Measurements from ENCODE around the gene VPS35.
"Not testable (repeated sequence)": the region's sequence is repeated elsewhere in the genome, so short reads cannot be mapped to it uniquely, and the experiment has no call there.

The VPS35 gene

GRCh38 chr16:46658925-46659324 lies 30.1 kb downstream of the VPS35 start:
- no peak for DNase-seq (ENCODE audit: low spot score)

DNA sequence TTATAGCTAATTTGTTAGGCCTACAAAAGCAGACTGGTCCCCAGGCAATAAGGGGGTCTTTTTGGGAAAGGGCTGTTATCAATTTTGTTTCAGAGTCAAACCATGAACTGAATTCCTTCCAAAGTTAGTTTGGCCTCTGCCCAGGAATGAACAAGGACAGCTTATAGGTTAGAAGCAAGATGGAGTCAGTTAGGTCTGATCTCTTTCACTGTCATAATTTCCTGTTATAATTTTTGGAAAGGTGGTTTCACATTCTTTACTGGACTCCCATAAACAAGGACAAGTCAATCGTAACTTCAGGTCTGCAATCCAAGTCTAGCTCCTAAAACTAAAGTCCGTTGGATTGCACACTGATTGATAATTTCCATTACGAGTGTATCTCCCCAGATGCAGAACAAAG lies 37.7 kb downstream of the VPS35 start:
- DNase-seq (ENCODE audit: low spot score): no peak

GRCh38 chr16:46650254-46650623 lies 38.7 kb downstream of the VPS35 start:
- peak; percentile 46 for DNase-seq (ENCODE audit: low spot score)

DNA sequence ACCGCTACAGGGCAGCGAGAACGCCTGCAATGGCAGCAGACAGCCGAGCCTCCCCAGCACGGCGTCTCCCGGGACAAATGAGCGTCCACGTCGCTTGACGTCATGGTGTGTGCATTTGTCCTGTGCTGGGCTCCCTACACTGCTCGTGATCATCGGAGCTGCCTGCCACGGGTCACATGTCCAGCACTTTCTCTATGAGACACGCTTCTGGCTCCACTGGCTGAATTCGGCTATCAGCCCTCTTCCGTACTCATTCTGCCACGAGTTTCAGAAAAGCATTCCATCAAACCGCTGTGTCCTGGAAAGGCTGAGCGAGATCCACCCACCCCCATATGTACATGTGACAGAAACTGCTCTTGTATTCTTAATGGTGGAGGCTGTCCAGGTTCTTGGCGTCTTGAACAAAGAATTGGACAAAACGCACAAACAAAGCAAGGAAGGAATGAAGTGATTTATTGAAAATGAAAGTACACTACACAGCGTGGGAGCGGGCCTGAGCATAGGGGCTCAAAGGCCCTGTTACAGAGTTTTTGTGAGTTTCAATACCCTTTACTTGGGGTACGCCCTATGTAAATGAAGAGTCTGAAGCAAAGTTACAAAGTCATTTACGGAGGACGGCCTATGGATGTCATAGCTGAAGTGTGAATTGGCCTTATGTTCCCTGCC lies 39.3 kb downstream of the VPS35 start:
- DNase-seq (ENCODE audit: low spot score): no peak

- DNase-seq (ENCODE audit: low spot score): no peak
Measured at GRCh38 chr16:46648656-46649055, 40.3 kb downstream of the VPS35 start.

DNA sequence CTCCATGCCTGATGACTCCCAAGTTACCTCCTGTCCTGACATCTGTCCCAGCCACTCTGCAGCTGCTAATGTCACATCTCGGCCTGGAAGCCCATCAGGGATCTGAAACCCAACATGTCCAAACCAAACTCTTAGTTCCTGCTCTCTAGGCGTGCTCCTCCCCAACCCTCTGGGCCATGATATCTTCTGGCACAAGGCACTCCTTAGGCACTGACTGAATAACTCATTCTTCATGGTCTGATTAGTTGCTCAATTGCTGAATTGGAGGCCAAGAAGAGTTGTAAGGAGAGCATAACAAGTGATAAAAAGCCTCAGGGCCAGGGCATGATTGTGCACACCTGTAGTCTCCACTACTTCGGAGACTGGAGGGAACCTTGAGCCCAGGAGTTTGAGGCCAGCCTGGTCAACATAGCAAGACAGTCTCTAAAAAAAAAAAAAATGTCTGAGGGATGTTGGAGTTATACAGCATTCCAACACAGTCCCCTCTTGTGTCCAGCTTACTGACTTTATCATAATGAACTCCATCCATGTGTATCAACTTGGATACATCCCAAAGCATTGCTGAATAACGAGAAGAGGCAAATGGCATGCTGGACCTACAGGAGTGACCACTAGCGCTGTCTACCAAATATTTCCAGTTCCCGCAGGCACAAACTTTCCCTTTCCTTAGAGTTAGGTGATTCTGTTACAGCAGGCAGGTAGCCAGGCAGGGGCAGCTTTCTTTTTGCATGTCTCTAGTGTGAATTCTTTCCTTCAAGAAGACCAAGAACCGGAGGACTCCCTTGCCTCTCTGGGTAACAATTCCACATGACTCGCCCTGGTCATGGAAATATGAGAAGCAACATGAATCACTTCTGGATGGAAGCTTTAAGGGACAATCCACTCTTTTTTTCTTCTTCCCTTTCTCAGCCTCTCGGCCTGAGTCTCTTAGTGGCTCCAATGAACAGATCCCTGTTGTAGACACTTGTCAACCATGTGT lies 49.7 kb downstream of the VPS35 start:
- peak; percentile 52 for DNase-seq (ENCODE audit: low spot score)

DNA sequence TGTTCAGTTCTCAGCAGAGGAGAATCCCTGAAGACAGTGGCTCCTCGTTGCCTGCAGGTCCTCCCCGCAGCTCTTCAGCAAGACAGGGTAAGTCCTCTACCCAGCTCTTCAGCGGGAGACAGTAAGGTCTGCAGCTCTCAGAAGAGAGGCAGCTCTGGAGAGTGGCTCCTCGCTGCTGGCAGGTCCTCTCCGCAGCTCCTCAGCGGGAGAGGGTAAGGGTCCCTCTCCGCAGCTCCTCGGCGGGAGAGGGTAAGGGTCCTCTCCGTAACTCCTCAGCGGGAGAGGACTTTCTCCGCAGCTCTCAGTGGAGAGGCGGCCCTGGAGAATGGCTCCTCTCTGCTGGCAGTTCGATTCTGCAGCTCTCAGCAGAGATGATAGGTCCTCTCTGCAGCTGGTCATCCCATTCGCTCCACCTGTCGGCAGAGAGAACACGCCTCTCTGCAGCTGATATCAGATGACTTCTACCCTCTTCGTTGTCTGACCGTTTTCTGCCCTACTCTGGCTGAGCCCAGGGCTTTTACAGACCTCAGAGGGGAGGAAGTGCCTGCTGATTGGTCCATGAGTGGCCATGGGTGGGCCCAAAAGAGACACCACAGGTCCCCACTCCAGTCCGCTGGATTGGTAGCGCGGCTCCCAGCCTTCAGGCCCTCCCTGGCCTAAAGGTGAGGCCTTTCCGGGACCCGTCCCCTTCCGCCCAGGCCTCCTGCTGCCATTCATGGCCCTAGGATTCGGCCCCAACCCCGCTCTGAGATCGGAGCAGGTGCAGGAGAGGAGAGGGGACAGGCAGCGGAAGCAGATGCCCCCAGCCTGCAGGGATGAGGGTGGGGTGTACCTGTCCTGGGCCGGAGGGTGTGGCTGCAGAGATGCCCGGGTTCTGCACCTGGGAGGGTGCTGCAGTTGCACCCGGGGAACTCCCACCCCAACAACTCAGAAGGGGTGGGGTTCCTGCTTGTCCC lies 55.9 kb downstream of the VPS35 start:
- no peak for DNase-seq (ENCODE audit: low spot score)

DNA sequence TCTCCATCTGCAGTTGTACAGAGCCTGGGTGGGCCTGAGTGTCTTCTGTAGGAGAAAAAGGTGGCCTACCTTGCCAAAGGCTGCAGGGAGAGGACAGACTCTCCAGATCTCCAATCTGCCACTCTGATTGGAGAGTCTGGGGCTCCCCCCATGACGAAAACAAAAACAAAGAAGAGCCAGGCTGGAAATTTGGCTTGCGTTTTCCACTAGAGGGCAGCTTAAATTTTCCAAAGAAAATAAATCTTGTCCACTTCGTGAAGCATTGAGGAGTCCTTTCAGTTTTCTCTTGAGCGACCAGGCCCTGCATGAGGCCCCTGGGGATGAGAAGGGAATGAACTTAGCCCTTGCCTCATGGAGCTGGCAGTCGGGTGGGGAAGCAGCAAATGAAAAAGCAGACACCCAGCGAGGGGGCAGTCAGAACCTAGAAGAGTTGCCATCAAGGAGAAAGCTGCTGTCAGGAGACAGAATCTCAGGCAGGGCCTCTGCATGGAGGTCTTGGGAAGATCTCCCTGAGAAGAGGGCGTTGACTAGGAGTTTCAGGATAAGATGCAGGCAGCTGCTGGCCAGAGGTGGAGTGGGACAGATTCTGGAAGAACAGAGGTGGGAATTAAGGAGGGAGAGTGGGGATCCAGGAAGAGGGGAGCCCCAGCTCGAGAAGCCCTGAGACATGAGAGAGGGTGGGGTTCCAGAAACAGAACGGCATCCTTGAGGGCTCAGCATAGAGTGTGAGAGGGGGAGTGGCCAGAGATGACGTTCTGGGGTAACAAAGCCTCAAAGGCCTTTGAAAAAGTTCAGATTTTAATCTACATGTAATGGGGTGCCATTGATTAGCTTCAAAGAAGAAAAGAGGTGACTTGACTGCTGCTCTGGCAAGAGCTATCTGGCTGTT lies 59.4 kb downstream of the VPS35 start:
- peak; percentile 72 for DNase-seq (ENCODE audit: low spot score)

DNA sequence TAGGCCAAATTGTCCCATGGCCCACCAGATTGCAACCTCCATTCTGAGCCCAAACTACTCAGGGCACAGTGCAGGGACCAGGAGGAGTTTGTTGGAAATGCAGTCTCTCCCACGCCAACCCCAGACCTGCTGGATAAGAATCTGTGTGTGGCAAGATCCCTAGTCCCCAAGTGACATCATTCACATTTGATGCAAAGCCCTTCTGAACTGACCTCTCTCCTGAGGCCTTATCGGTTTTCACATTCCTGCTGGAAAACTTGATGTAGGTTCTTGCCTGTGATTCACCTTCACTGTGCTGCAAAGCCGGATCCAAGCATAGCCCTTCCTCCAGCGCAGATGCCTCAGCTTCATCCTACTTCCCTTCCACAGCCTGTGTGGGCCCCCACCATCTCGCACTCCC lies 61.2 kb downstream of the VPS35 start:
- DNase-seq (ENCODE audit: low spot score): no peak

DNA sequence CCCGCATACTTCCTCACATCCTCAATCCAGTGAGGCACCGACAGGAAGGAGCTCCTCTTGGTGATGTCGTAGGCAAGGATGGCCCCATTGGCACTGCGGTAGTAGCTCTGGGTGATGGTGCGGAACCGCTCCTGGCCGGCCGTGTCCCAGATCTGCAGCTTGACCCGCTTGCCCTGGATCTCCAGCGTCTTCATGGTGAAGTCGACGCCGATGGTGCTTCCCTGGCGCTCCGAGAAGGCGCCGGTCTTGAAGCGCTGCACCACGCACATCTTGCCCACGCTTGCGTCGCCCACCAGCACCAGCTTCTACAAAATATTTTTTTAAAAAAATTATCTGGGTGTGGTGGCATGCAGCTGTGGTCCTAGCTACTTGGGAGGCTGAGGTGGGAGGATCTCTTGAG lies 62.3 kb downstream of the VPS35 start:
- not testable (repeated sequence) for DNase-seq (ENCODE audit: low spot score)

GRCh38 chr16:46624862-46625261 lies 64.1 kb downstream of the VPS35 start:
- not testable (repeated sequence) for DNase-seq (ENCODE audit: low spot score)

GRCh38 chr16:46623707-46624106 lies 65.3 kb downstream of the VPS35 start:
- DNase-seq (ENCODE audit: low spot score): not testable (repeated sequence)

DNA sequence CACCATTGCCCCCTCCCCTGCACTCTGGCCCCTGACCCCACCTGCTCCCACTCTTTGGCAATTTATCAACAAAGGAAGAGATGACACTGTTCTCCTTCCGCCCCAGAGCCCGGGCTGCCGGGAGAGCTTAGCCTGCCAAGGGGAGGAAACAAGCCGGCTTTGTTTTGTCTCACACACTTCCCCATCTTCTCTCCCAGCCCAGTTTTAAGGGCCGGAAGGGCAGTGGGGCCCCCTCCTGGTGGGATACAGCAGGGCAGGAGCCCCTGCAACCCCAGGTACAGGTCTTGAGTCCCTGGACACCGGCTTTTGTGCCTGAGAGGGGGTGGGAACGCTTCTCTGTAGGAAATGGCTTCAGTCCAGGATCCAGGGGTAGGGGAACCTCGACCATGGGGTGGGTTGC lies 65.7 kb downstream of the VPS35 start:
- DNase-seq (ENCODE audit: low spot score): not testable (repeated sequence)

- no peak for DNase-seq (ENCODE audit: low spot score)
Measured at GRCh38 chr16:46621934-46622676, 66.9 kb downstream of the VPS35 start.

- peak; percentile 97 for DNase-seq (ENCODE audit: low spot score)
Measured at GRCh38 chr16:46621006-46621933, 67.7 kb downstream of the VPS35 start, which contains the start of gene SHCBP1. SHCBP1 (minus strand) TSS chr16:46621379; CDS start chr16:46621359, 20 bp downstream.

DNA sequence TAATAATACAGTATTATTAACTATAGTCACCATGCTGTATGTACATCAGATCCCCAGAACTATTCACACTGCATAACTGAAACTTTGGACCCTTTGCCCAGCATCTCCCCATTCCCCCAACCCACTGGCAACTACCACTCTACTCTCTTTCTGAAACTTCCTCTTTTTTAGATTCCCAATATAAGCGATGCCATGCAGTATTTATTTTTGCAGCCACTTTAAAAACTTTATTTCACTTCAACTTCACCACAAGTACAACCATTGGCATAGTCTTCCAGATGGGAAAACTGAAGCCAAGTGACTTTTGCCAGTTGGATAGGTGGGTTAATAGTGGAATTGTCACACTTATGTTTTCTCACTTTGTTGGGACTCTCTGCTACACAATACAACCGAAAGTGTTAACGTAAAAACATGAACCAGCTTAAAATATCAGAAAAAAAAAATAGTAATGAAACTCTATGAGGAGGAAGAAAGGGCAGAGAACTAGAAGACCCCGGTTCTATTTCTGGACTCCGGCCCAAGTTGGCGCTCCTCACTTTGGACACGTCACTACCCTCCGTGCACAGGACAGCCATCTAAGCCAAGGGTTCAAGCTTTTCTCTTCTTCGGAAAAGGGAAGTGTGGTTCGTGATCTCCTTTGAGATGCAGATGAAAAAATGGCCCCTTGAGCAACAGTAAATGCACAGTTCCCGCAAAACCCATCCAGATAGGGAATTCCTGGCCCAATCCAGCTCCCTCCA lies 68.5 kb downstream of the VPS35 start:
- peak; percentile 35 for DNase-seq (ENCODE audit: low spot score)

- DNase-seq (ENCODE audit: low spot score): no peak
Measured at GRCh38 chr16:46618516-46618915, 70.5 kb downstream of the VPS35 start.

- no peak for DNase-seq (ENCODE audit: low spot score)
Measured at GRCh38 chr16:46614006-46614405, 75.0 kb downstream of the VPS35 start.

Measured in AG08395 (cell line).